HepG2 (cell line): Measurements from ENCODE around the gene CDC37. TPM values are rescaled to one million over a fixed set of nuclear protein-coding genes. Genes with fewer than 3 reads are reported as not detected.
A peak's percentile ranks its signal among the peaks of the same experiment; 100 is the strongest.

ENCODE experiments used
- GABPA ChIP-seq, 2 experiments: IDR thresholded peaks; 2 replicates each; pipeline ENCODE4 v1.6.1; 2011 to 2016; ENCODE audit warnings: low read depth in 2 of 2, low read length in 1 of 2, missing biosample characterization in 1 of 2, missing genetic modification characterization in 1 of 2
- KDM1A ChIP-seq: IDR thresholded peaks from 2 replicates; pipeline ENCODE4 v1.6.1; 2016; ENCODE audit warnings: missing compliant biosample characterization
- MXD4 ChIP-seq: IDR thresholded peaks from 2 replicates; pipeline ENCODE4 v1.6.1; 2016; ENCODE audit warnings: mild to moderate bottlenecking, missing biosample characterization, missing genetic modification reagents
- PHB2 ChIP-seq: fragments of 450-650 bp; IDR thresholded peaks from 2 replicates; pipeline ENCODE4 v1.6.1; 2018; ENCODE audit not compliant: partially characterized antibody
- RAD21 ChIP-seq: fragments of 450-650 bp; formaldehyde crosslinking; IDR thresholded peaks from 2 replicates; pipeline ENCODE4 v1.5.0; 2020; ENCODE audit warnings: mild to moderate bottlenecking
- REL ChIP-seq: sonication (generic); formaldehyde crosslinking; conservative IDR thresholded peaks from 2 replicates; pipeline ENCODE4 v1.8.0; 2022; ENCODE audit warnings: mild to moderate bottlenecking, missing genetic modification reagents, moderate library complexity
- ZC3H13 ChIP-seq: sonication (generic); formaldehyde crosslinking; IDR thresholded peaks from 2 replicates; pipeline ENCODE4 v1.8.1; 2023; ENCODE audit warnings: mild to moderate bottlenecking, missing genetic modification reagents, moderate library complexity
- ZNF230 ChIP-seq: sonication (generic); formaldehyde crosslinking; IDR thresholded peaks from 2 replicates; pipeline ENCODE4 v1.4.0; 2020; ENCODE audit warnings: mild to moderate bottlenecking, missing genetic modification reagents
- ZNF235 ChIP-seq: sonication (generic); formaldehyde crosslinking; IDR thresholded peaks from 2 replicates; pipeline ENCODE4 v1.8.1; 2023; ENCODE audit warnings: mild to moderate bottlenecking, missing genetic modification reagents, borderline replicate concordance
- ZNF354B ChIP-seq: sonication (generic); formaldehyde crosslinking; IDR thresholded peaks from 2 replicates; pipeline ENCODE4 v1.8.0; 2022; ENCODE audit warnings: mild to moderate bottlenecking, missing genetic modification reagents
- ZNF781 ChIP-seq: sonication (generic); formaldehyde crosslinking; IDR thresholded peaks from 2 replicates; pipeline ENCODE4 v1.5.1; 2020; ENCODE audit warnings: borderline replicate concordance, mild to moderate bottlenecking, missing genetic modification reagents; ENCODE audit errors: not compliant biosample characterization
- polyA plus RNA-seq, 8 experiments: library from polyadenylated mRNA; depleted of rRNA in 3 of 8; stranded (reverse) in 7 of 8; unstranded in 1 of 8; fragments of >200 nt; fragmentation: Illumina TruSeq in 4 of 8; extraction: Trizol in 4 of 8; gene quantifications; 2 replicates each; pipeline versions ENCODE4 v1.2.1 to v1.2.3, GENCODE V29; 2011 to 2016; ENCODE audit warnings: low read depth in 4 of 8, missing spikeins in 1 of 8, mixed read lengths in 1 of 8; ENCODE audit not compliant: insufficient read depth in 1 of 8
- total RNA-seq, 5 experiments: library from RNA; depleted of rRNA; stranded (reverse); fragments of >200 nt; fragmentation: Illumina TruSeq; extraction: Trizol; gene quantifications; 2 replicates each; pipeline ENCODE4 v1.2.3, GENCODE V29; 2016; ENCODE audit warnings: low read depth in 1 of 5
- TF ChIP-seq, protein P1 (sequence below): sonication (generic); formaldehyde crosslinking; IDR thresholded peaks from 2 replicates; pipeline ENCODE4 v1.5.1; 2020; ENCODE audit warnings: mild to moderate bottlenecking, missing genetic modification reagents, borderline replicate concordance
- TF ChIP-seq, protein P2 (sequence below): sonication (generic); formaldehyde crosslinking; IDR thresholded peaks from 2 replicates; pipeline ENCODE4 v1.8.0; 2023; ENCODE audit warnings: mild to moderate bottlenecking, missing genetic modification reagents
- TF ChIP-seq, protein P3 (sequence below): fragments of 450-650 bp; IDR thresholded peaks from 2 replicates; pipeline ENCODE4 v1.6.1; 2016
- TF ChIP-seq, protein P4 (sequence below): sonication (generic); formaldehyde crosslinking; IDR thresholded peaks from 2 replicates; pipeline ENCODE4 v1.8.1; 2023; ENCODE audit warnings: mild to moderate bottlenecking, missing genetic modification reagents
- TF ChIP-seq, protein P5 (sequence below), 2 experiments: sonication (generic) in 1 of 2; formaldehyde crosslinking in 1 of 2; IDR thresholded peaks; 2 replicates each; pipeline versions ENCODE4 v1.4.0 to v1.6.1; 2018 to 2020; ENCODE audit warnings: missing genetic modification reagents in 2 of 2, borderline replicate concordance in 1 of 2, low read depth in 1 of 2, mild to moderate bottlenecking in 1 of 2, missing biosample characterization in 1 of 2

Gene CDC37
- total and polyA plus RNA-seq, 2 of the 13 experiments (the other 11 are each of a cell fraction or from before 2014, with no cell fraction given): 158 to 177 TPM

DNA sequence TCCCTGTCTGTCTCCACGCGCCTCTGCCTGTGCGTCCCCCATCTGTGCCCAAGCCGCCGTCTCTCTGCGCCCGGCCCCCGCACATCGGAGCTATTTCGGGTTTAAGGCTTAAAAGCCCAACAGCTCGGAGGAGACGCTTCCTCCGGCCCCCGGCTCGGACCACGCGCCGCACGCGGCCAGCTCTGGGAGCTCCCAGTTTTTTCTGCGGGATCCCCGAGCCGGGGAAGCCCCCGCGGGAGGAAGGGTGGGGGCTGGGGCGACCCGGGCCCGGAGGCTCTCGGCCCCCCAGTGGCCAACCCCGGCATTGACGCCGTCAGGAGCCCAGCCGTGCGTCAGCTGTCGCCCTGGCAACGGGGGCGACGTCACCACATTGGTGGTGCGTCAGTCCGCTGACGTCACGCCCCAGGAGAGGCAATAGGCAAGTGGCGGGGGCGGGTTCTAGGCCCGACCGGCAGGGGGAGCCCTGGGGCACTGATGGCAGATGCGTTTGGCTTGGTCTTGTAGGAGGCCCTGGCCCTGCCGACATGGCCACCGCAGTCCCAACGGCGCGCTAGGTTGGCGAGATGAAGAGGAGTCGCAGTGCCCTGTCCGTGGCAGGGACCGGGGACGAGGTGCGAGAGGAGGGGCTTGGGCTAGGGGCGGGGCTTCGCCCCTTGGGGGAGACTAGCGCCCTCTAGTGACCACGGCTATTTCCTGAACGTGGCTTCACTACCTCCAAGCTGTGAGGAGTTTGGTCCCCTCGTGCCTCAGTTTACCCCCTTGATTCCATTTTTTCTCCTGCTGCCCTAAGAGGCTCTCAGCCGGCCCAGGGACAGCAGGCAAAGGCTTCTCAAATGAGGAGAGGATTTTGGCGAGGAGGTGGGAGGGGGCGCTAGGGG lies 13.3 kb upstream of the CDC37 start (continued):
- TF ChIP-seq, protein P1, sequence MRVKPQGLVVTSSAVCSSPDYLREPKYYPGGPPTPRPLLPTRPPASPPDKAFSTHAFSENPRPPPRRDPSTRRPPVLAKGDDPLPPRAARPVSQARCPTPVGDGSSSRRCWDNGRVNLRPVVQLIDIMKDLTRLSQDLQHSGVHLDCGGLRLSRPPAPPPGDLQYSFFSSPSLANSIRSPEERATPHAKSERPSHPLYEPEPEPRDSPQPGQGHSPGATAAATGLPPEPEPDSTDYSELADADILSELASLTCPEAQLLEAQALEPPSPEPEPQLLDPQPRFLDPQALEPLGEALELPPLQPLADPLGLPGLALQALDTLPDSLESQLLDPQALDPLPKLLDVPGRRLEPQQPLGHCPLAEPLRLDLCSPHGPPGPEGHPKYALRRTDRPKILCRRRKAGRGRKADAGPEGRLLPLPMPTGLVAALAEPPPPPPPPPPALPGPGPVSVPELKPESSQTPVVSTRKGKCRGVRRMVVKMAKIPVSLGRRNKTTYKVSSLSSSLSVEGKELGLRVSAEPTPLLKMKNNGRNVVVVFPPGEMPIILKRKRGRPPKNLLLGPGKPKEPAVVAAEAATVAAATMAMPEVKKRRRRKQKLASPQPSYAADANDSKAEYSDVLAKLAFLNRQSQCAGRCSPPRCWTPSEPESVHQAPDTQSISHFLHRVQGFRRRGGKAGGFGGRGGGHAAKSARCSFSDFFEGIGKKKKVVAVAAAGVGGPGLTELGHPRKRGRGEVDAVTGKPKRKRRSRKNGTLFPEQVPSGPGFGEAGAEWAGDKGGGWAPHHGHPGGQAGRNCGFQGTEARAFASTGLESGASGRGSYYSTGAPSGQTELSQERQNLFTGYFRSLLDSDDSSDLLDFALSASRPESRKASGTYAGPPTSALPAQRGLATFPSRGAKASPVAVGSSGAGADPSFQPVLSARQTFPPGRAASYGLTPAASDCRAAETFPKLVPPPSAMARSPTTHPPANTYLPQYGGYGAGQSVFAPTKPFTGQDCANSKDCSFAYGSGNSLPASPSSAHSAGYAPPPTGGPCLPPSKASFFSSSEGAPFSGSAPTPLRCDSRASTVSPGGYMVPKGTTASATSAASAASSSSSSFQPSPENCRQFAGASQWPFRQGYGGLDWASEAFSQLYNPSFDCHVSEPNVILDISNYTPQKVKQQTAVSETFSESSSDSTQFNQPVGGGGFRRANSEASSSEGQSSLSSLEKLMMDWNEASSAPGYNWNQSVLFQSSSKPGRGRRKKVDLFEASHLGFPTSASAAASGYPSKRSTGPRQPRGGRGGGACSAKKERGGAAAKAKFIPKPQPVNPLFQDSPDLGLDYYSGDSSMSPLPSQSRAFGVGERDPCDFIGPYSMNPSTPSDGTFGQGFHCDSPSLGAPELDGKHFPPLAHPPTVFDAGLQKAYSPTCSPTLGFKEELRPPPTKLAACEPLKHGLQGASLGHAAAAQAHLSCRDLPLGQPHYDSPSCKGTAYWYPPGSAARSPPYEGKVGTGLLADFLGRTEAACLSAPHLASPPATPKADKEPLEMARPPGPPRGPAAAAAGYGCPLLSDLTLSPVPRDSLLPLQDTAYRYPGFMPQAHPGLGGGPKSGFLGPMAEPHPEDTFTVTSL (CRISPR knock-in tag): no peak
- TF ChIP-seq MXD4 (peak; percentile 69; the same call in 1 of the 2 replicates), REL (CRISPR knock-in tag) (no peak; the same call in 1 of the 2 replicates), ZNF230 (CRISPR knock-in tag) (peak; percentile 88; the same call in 1 of the 2 replicates), PHB2 (no peak), ZNF781 (CRISPR knock-in tag) (peak; percentile 48), ZC3H13 (CRISPR knock-in tag) (peak; percentile 86), RAD21 (CRISPR knock-in tag) (peak; percentile 66), ZNF354B (CRISPR knock-in tag) (no peak), KDM1A (peak; percentile 100), GABPA (IDR thresholded peaks at IDR 0.05; ENCODE audit: low read depth, low read length) (no peak), GABPA (CRISPR knock-in tag; IDR thresholded peaks at IDR 0.05; ENCODE audit: low read depth) (peak; percentile 33), ZNF235 (CRISPR knock-in tag) (no peak; the same call in 1 of the 2 replicates)
- TF ChIP-seq, protein P2, sequence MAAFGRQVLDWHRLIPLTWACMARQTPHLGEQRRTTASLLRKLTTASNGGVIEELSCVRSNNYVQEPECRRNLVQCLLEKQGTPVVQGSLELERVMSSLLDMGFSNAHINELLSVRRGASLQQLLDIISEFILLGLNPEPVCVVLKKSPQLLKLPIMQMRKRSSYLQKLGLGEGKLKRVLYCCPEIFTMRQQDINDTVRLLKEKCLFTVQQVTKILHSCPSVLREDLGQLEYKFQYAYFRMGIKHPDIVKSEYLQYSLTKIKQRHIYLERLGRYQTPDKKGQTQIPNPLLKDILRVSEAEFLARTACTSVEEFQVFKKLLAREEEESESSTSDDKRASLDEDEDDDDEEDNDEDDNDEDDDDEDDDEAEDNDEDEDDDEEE (CRISPR knock-in tag): no peak
- TF ChIP-seq, protein P3, sequence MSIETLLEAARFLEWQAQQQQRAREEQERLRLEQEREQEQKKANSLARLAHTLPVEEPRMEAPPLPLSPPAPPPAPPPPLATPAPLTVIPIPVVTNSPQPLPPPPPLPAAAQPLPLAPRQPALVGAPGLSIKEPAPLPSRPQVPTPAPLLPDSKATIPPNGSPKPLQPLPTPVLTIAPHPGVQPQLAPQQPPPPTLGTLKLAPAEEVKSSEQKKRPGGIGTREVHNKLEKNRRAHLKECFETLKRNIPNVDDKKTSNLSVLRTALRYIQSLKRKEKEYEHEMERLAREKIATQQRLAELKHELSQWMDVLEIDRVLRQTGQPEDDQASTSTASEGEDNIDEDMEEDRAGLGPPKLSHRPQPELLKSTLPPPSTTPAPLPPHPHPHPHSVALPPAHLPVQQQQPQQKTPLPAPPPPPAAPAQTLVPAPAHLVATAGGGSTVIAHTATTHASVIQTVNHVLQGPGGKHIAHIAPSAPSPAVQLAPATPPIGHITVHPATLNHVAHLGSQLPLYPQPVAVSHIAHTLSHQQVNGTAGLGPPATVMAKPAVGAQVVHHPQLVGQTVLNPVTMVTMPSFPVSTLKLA: no peak
- TF ChIP-seq, protein P4, sequence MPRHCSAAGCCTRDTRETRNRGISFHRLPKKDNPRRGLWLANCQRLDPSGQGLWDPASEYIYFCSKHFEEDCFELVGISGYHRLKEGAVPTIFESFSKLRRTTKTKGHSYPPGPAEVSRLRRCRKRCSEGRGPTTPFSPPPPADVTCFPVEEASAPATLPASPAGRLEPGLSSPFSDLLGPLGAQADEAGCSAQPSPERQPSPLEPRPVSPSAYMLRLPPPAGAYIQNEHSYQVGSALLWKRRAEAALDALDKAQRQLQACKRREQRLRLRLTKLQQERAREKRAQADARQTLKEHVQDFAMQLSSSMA (CRISPR knock-in tag): no peak; the same call in 1 of the 2 replicates
- TF ChIP-seq, protein P5, sequence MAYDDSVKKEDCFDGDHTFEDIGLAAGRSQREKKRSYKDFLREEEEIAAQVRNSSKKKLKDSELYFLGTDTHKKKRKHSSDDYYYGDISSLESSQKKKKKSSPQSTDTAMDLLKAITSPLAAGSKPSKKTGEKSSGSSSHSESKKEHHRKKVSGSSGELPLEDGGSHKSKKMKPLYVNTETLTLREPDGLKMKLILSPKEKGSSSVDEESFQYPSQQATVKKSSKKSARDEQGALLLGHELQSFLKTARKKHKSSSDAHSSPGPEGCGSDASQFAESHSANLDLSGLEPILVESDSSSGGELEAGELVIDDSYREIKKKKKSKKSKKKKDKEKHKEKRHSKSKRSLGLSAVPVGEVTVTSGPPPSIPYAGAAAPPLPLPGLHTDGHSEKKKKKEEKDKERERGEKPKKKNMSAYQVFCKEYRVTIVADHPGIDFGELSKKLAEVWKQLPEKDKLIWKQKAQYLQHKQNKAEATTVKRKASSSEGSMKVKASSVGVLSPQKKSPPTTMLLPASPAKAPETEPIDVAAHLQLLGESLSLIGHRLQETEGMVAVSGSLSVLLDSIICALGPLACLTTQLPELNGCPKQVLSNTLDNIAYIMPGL (CRISPR knock-in tag; IDR thresholded peaks at IDR 0.05; ENCODE audit: borderline replicate concordance in 1 of 2, low read depth in 1 of 2): peak; percentile 89 to 95
